ENCODE results near the gene LRCOL1.

Gene LRCOL1

GRCh38 chr12:132619071-132619385 lies 8.6 kb upstream of the LRCOL1 start:
- Histone ChIP-seq H3K36me3 (replicated peaks; ENCODE audit: low read depth, low read length) (peaks cover 8% of the 10 kb centered on the region), H4K20me1 (ENCODE audit: insufficient read depth, low read length) (no peaks in the 10 kb centered on the region), H3K9me3 (ENCODE audit: insufficient read depth, low read length) (no peaks in the 10 kb centered on the region), H3K79me2 (ENCODE audit: low read length) (no peaks in the 10 kb centered on the region), H3K4me1 (ENCODE audit: low read length) (peaks cover 7% of the 10 kb centered on the region; the same call in 1 of the 2 replicates), H3K4me3 (ENCODE audit: low read length) (no peak overlapping the region), H3K9ac (ENCODE audit: low read length) (no peak overlapping the region), H2AFZ (ENCODE audit: low read depth, low read length) (no peak overlapping the region), H3K4me2 (ENCODE audit: low read length) (no peak overlapping the region), H3K27me3 (ENCODE audit: low read depth, low read length) (no peaks in the 10 kb centered on the region), H3K27ac (ENCODE audit: low read length) (no peak overlapping the region)
- TF ChIP-seq EZH2phosphoT487 (IDR thresholded peaks at IDR 0.05; ENCODE audit: low read depth): no peak
- TF ChIP-seq, protein P1, sequence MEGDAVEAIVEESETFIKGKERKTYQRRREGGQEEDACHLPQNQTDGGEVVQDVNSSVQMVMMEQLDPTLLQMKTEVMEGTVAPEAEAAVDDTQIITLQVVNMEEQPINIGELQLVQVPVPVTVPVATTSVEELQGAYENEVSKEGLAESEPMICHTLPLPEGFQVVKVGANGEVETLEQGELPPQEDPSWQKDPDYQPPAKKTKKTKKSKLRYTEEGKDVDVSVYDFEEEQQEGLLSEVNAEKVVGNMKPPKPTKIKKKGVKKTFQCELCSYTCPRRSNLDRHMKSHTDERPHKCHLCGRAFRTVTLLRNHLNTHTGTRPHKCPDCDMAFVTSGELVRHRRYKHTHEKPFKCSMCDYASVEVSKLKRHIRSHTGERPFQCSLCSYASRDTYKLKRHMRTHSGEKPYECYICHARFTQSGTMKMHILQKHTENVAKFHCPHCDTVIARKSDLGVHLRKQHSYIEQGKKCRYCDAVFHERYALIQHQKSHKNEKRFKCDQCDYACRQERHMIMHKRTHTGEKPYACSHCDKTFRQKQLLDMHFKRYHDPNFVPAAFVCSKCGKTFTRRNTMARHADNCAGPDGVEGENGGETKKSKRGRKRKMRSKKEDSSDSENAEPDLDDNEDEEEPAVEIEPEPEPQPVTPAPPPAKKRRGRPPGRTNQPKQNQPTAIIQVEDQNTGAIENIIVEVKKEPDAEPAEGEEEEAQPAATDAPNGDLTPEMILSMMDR (IDR thresholded peaks at IDR 0.05; ENCODE audit: low read depth, low read length): no peak

DNA sequence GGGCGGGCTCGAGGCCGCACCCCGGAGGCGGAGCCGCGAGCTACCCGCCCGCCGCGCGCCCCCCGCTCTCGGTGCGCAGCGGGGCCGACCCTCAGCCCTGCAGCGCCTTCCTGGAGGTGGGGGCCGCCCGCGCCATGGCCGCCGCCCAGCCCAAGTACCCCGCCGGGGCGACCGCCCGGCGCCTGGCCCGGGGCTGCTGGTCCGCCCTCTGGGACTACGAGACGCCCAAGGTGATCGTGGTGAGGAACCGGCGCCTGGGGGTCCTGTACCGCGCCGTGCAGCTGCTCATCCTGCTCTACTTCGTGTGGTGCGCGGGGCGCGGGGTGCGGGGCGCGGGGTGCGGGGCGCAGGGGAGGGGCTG lies 8.3 kb upstream of the LRCOL1 start, which contains the start of gene P2RX2:
Gene P2RX2, plus strand, starts transcription at position 94 of the 361 bp plus-strand sequence. Its CDS starts 41 bp downstream, at position 135.
- no peak within 1 kb of the TSS for H3K9ac ChIP-seq (ENCODE audit: low read length)
- peaks cover 7% of the 10 kb centered on the region; the same call in 1 of the 2 replicates for H3K4me1 ChIP-seq (ENCODE audit: low read length)

GRCh38 chr12:132617822-132618682 lies 7.7 kb upstream of the LRCOL1 start:
- Histone ChIP-seq H3K27ac (ENCODE audit: low read length) (no peak overlapping the region), H3K4me3 (ENCODE audit: low read length) (no peak overlapping the region), H3K79me2 (ENCODE audit: low read length) (no peaks in the 10 kb centered on the region)

More for the DNA sequence above, 8.3 kb upstream of the LRCOL1 start, which contains the start of gene P2RX2:
- H2AFZ ChIP-seq (ENCODE audit: low read depth, low read length): no peak within 1 kb of the TSS
- TF ChIP-seq, protein P1 (IDR thresholded peaks at IDR 0.05; ENCODE audit: low read depth, low read length): no peak
- no peak for TF ChIP-seq EZH2phosphoT487 (IDR thresholded peaks at IDR 0.05; ENCODE audit: low read depth)
- H3K27ac ChIP-seq (ENCODE audit: low read length): no peak within 1 kb of the TSS
- no peaks in the 10 kb centered on the region for H3K9me3 ChIP-seq (ENCODE audit: insufficient read depth, low read length)
- H4K20me1 ChIP-seq (ENCODE audit: insufficient read depth, low read length): no peaks in the 10 kb centered on the region
- no peaks in the 10 kb centered on the region for H3K79me2 ChIP-seq (ENCODE audit: low read length)
- peaks cover 5% of the 10 kb centered on the region for H3K36me3 ChIP-seq (replicated peaks; ENCODE audit: low read depth, low read length)
- H3K4me3 ChIP-seq (ENCODE audit: low read length): no peak within 1 kb of the TSS
- no peaks in the 10 kb centered on the region for H3K27me3 ChIP-seq (ENCODE audit: low read depth, low read length)
- H3K4me2 ChIP-seq (ENCODE audit: low read length): no peak within 1 kb of the TSS

GRCh38 chr12:132617135-132617701 lies 6.8 kb upstream of the LRCOL1 start:
- no peaks in the 10 kb centered on the region for H3K9me3 ChIP-seq (ENCODE audit: insufficient read depth, low read length)
- H3K79me2 ChIP-seq (ENCODE audit: low read length): no peaks in the 10 kb centered on the region
- no peaks in the 10 kb centered on the region for H3K27me3 ChIP-seq (ENCODE audit: low read depth, low read length)
- H3K36me3 ChIP-seq (replicated peaks; ENCODE audit: low read depth, low read length): no peaks in the 10 kb centered on the region
- H2AFZ ChIP-seq (ENCODE audit: low read depth, low read length): no peak overlapping the region
- no peak overlapping the region for H3K4me3 ChIP-seq (ENCODE audit: low read length)
- no peak overlapping the region for H3K9ac ChIP-seq (ENCODE audit: low read length)
- no peaks in the 10 kb centered on the region for H4K20me1 ChIP-seq (ENCODE audit: insufficient read depth, low read length)
- H3K27ac ChIP-seq (ENCODE audit: low read length): no peak overlapping the region
- TF ChIP-seq, protein P1 (IDR thresholded peaks at IDR 0.05; ENCODE audit: low read depth, low read length): no peak
- no peak for TF ChIP-seq EZH2phosphoT487 (IDR thresholded peaks at IDR 0.05; ENCODE audit: low read depth)
- no peak overlapping the region for H3K4me2 ChIP-seq (ENCODE audit: low read length)
- peaks cover 7% of the 10 kb centered on the region; the same call in 1 of the 2 replicates for H3K4me1 ChIP-seq (ENCODE audit: low read length)

More at GRCh38 chr12:132617822-132618682, 7.7 kb upstream of the LRCOL1 start:
- Histone ChIP-seq H2AFZ (ENCODE audit: low read depth, low read length) (no peak overlapping the region), H3K4me1 (ENCODE audit: low read length) (peaks cover 7% of the 10 kb centered on the region; the same call in 1 of the 2 replicates), H3K4me2 (ENCODE audit: low read length) (no peak overlapping the region), H3K9me3 (ENCODE audit: insufficient read depth, low read length) (no peaks in the 10 kb centered on the region), H3K36me3 (replicated peaks; ENCODE audit: low read depth, low read length) (no peaks in the 10 kb centered on the region), H3K27me3 (ENCODE audit: low read depth, low read length) (no peaks in the 10 kb centered on the region), H3K9ac (ENCODE audit: low read length) (no peak overlapping the region), H4K20me1 (ENCODE audit: insufficient read depth, low read length) (no peaks in the 10 kb centered on the region)
- TF ChIP-seq EZH2phosphoT487 (IDR thresholded peaks at IDR 0.05; ENCODE audit: low read depth): no peak
- TF ChIP-seq, protein P1 (IDR thresholded peaks at IDR 0.05; ENCODE audit: low read depth, low read length): no peak
